ENCODE measurements around the gene SMLR1. TPM values are rescaled to one million over a fixed set of nuclear protein-coding genes. Genes with fewer than 3 reads are reported as not detected.

The SMLR1 gene
- total RNA-seq, 1 donor from 2014 or later, result not detected

DNA sequence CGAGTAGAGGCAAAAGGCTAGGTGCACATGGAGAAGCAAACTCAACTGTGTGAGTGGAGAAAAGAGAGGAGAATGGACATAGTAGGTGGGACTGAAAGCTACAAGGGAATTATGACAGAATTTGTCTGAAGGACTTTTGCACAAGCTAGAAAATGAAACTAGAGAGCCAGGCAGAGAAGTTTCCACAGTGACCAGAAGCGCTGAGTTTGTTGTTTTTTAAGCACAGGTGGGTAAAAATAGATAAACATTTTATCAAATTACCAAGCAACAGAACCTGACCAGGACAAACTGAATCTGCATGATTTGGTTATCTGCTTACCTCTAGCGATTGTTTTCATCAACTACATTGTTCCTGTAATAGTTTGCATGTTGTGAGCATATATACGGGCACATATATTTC, 38.6 kb downstream of the SMLR1 start:
- Mint-ChIP-seq H3K9me3 (no peaks in the 10 kb centered on the region), H3K27ac (no peak overlapping the region), H3K4me3 (no peak overlapping the region), H3K4me1 (no peaks in the 10 kb centered on the region), H3K36me3 (peaks cover 11% of the 10 kb centered on the region), H3K27me3 (ENCODE audit: low read depth) (no peaks in the 10 kb centered on the region)
- TF ChIP-seq, protein P1, sequence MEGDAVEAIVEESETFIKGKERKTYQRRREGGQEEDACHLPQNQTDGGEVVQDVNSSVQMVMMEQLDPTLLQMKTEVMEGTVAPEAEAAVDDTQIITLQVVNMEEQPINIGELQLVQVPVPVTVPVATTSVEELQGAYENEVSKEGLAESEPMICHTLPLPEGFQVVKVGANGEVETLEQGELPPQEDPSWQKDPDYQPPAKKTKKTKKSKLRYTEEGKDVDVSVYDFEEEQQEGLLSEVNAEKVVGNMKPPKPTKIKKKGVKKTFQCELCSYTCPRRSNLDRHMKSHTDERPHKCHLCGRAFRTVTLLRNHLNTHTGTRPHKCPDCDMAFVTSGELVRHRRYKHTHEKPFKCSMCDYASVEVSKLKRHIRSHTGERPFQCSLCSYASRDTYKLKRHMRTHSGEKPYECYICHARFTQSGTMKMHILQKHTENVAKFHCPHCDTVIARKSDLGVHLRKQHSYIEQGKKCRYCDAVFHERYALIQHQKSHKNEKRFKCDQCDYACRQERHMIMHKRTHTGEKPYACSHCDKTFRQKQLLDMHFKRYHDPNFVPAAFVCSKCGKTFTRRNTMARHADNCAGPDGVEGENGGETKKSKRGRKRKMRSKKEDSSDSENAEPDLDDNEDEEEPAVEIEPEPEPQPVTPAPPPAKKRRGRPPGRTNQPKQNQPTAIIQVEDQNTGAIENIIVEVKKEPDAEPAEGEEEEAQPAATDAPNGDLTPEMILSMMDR (IDR thresholded peaks at IDR 0.05; ENCODE audit: unreplicated experiment), result no peak
- DNase-seq (ENCODE audit: low spot score in 2 of 2, unreplicated experiment in 2 of 2), result no peak

DNA sequence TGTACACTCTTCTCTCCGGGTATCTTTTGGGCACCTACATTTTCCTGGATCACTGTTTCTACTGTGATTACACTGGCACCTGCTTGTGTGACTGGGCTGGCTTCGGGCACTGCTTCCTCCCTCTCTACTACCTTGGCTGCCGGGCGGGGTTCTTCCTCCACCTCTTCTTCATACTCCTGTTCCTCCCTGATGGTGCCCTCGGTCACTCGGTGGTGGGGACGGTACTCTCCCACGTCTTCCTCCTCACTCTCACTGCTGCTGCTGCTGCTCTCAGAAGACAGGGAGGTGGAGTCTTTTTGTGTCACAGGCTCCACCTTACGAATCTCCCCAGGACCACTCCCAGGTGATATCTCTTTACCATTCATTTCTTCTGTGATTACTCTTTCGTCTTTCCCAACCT, 42.5 kb downstream of the SMLR1 start:
- Mint-ChIP-seq H3K36me3 (peaks cover 6% of the 10 kb centered on the region), H3K9me3 (no peaks in the 10 kb centered on the region), H3K27ac (no peak overlapping the region), H3K4me3 (no peak overlapping the region), H3K27me3 (ENCODE audit: low read depth) (no peaks in the 10 kb centered on the region), H3K4me1 (no peaks in the 10 kb centered on the region)
- DNase-seq (ENCODE audit: low spot score in 2 of 2, unreplicated experiment in 2 of 2), result no peak
- TF ChIP-seq, protein P1 (IDR thresholded peaks at IDR 0.05; ENCODE audit: unreplicated experiment), result no peak

DNA sequence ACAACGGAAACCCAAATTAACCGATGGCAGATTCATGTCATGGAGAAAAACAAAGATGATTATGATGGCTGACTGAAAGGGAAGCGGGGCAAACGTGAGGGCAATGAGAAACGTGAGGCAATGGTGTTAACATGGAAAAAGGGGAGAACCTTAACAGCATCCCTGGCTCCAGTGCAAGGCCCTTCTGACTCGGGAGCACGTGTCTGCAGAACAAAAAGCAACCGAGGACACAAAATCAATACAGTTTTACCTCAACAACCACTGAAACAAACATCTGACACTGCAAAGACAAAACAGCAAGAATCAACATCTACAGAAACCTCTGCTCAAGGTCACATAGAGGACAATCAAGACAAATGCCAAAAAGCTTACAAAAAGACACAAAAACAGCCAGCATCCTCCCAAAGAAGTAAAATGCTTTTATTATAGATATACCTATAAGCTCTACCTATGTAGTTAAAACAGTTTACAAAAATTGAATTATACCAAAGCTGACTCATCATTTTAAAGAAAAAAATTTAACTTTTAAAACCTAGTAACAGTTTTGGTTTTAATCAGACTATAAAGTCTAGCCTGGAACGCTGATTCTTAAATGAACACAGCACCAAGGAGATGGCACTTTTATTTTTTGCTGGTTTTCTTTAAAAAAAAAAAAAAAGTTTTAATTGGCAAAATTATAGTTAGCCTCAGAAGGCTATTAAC, 43.1 kb downstream of the SMLR1 start:
- Mint-ChIP-seq H3K27me3 (ENCODE audit: low read depth) (no peaks in the 10 kb centered on the region), H3K36me3 (peaks cover 6% of the 10 kb centered on the region), H3K9me3 (no peaks in the 10 kb centered on the region), H3K27ac (no peak overlapping the region), H3K4me1 (no peaks in the 10 kb centered on the region), H3K4me3 (no peak overlapping the region)
- DNase-seq (ENCODE audit: low spot score in 2 of 2, unreplicated experiment in 2 of 2), result no peak
- TF ChIP-seq, protein P1 (IDR thresholded peaks at IDR 0.05; ENCODE audit: unreplicated experiment), result no peak

DNA sequence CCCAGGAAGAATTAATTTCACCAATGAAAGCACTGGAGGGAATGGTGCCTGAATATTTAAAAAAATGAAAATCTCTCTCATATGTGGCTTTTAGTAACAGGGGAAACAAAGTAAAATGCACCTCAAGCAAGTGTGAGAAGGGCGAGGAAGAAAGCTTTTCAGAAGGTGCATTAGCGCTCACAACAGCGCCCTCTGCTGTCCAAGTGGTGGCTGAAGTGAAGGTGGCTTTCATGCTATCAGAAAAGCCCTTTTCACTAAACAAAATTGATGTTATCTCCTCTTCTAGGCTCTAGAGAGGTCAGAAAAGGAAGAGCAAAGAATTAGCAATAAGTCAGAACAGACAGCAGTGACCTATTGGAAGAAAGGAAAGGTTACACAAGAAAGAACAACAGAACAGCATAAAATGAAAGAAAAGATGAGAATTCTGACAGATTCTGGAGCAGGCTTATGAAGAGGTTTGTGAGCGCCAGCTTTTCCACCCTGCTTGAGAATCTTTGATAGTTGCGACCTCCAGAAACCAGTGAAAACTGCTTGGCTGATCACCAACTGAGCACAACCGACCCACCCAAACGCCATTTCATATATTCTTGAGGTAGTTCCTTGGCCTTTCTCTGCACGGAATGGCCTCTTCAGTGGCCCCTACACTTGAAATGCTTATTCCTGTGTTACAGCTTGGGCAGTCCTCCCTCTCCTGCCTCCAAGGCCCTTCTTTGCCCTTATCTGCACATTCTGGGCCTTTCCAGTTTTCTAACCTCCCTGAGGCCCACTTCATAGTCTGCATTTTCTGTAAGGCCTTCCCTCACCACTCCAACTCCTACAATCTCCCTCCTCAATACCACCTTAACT, 45.3 kb downstream of the SMLR1 start:
- TF ChIP-seq, protein P1 (IDR thresholded peaks at IDR 0.05; ENCODE audit: unreplicated experiment), result peak; percentile 81
- peak; percentile 49 to 78 for DNase-seq (ENCODE audit: low spot score in 2 of 2, unreplicated experiment in 2 of 2)
- no peak overlapping the region for H3K27ac Mint-ChIP-seq

DNA sequence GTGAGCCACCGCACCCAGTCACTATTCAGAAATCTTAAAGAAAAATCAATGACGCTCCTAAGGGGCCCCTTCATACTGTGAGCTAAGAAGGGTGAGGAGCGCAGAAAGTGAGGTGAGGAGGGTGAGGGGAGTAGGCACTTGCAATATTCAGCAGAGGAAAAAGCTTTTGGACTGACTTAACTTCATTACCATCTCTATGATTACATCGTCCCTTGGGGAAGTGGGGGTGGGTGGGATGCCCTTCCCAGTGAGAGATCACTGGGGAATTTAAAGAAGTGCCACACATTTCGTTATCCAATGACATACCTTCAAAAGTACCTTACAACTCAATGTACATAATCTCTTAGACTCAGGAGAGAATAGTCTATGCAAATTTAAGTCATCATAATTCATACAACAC, 46.5 kb downstream of the SMLR1 start:
- Mint-ChIP-seq H3K4me3 (no peak overlapping the region), H3K9me3 (no peaks in the 10 kb centered on the region), H3K4me1 (no peaks in the 10 kb centered on the region), H3K27me3 (ENCODE audit: low read depth) (no peaks in the 10 kb centered on the region), H3K27ac (no peak overlapping the region), H3K36me3 (peaks cover 6% of the 10 kb centered on the region)
- TF ChIP-seq, protein P1 (IDR thresholded peaks at IDR 0.05; ENCODE audit: unreplicated experiment), result no peak
- no peak for DNase-seq (ENCODE audit: low spot score in 2 of 2, unreplicated experiment in 2 of 2)

More for the DNA sequence above, 45.3 kb downstream of the SMLR1 start:
- Mint-ChIP-seq H3K4me3 (no peak overlapping the region), H3K27me3 (ENCODE audit: low read depth) (no peaks in the 10 kb centered on the region), H3K36me3 (peaks cover 6% of the 10 kb centered on the region), H3K4me1 (no peaks in the 10 kb centered on the region), H3K9me3 (no peaks in the 10 kb centered on the region)

All from mesothelial cell of epicardium (in vitro differentiated cells).